OCI-LY7 (cell line): ENCODE data around the gene VEGFD. TPM values are rescaled to one million over a fixed set of nuclear protein-coding genes. Genes with fewer than 3 reads are reported as not detected.

Experiments
- BruUV-seq: library from RNA; stranded (reverse); fragments of 400-500 nt; replicated peaks from 2 replicates; lab custom pipeline; 2021; lab: Mats Ljungman, UMichigan
- CTCF ChIA-PET: fragments of 300-600 bp; sonication (Branson Sonifier 250); formaldehyde crosslinking; loops from one replicate; lab custom pipeline; 2022; ENCODE audit warnings: antibody characterized with exemption; ENCODE audit not compliant: unreplicated experiment; lab: Charles Lee
- POLR2A ChIA-PET: fragments of 300-600 bp; sonication (Branson Sonifier 250); formaldehyde crosslinking; loops from one replicate; lab custom pipeline; 2022; ENCODE audit warnings: antibody characterized with exemption; lab: Charles Lee
- DNase-seq: peaks from one replicate; pipeline ENCODE4 v3.0.0-alpha.2; 2015; ENCODE audit warnings: low spot score
- H2AFZ ChIP-seq: fragments of 200-600 bp; sonication (generic), shearing (Covaris generic); 2 replicates; pipeline ENCODE4 v1.6.1; 2014; ENCODE audit warnings: mild to moderate bottlenecking, antibody characterized with exemption, low read length, moderate library complexity
- H3K27ac ChIP-seq: fragments of 200-600 bp; sonication (generic); 2 replicates; pipeline ENCODE4 v1.5.1; 2014; ENCODE audit warnings: mixed run types, low read depth, mild to moderate bottlenecking, moderate library complexity, low read length, inconsistent platforms; ENCODE audit not compliant: poor library complexity, severe bottlenecking
- H3K36me3 ChIP-seq: fragments of 200-600 bp; sonication (generic); 2 replicates; pipeline ENCODE4 v1.6.1; 2014; ENCODE audit warnings: mild to moderate bottlenecking, antibody characterized with exemption, low read length, moderate library complexity, mixed read lengths; ENCODE audit not compliant: insufficient read depth
- H3K4me1 ChIP-seq: fragments of 200-600 bp; sonication (generic); 2 replicates; pipeline ENCODE4 v1.5.1; 2014; ENCODE audit warnings: mild to moderate bottlenecking, low read length; ENCODE audit not compliant: insufficient read depth, poor library complexity, severe bottlenecking
- H3K4me2 ChIP-seq: fragments of 200-600 bp; sonication (generic); 2 replicates; pipeline ENCODE4 v1.6.1; 2014; ENCODE audit warnings: mild to moderate bottlenecking, low read length
- H3K4me3 ChIP-seq: fragments of 200-600 bp; sonication (generic); 2 replicates; pipeline ENCODE4 v1.5.1; 2014; ENCODE audit warnings: mild to moderate bottlenecking, low read depth, low read length; ENCODE audit not compliant: poor library complexity, severe bottlenecking
- H3K79me2 ChIP-seq: fragments of 200-600 bp; sonication (generic); 2 replicates; pipeline ENCODE4 v1.6.1; 2016; ENCODE audit warnings: low read depth, mild to moderate bottlenecking, low read length, moderate library complexity, mixed read lengths; ENCODE audit not compliant: insufficient read depth
- H3K9me2 ChIP-seq: fragments of 200-600 bp; sonication (generic); 2 replicates; pipeline ENCODE4 v1.6.1; 2016; ENCODE audit warnings: mild to moderate bottlenecking, low read length, mixed read lengths; ENCODE audit not compliant: insufficient read depth
- H3K9me3 ChIP-seq: fragments of 200-600 bp; sonication (generic); 2 replicates; pipeline ENCODE4 v1.6.1; 2014; ENCODE audit warnings: mild to moderate bottlenecking, mixed run types, low read length, mixed read lengths
- H4K20me1 ChIP-seq: fragments of 200-600 bp; sonication (generic); 2 replicates; pipeline ENCODE4 v1.6.1; 2014; ENCODE audit warnings: mild to moderate bottlenecking, antibody characterized with exemption, low read length, moderate library complexity, mixed read lengths; ENCODE audit not compliant: insufficient read depth
- CTCF ChIP-seq: fragments of 200-600 bp; sonication (generic); conservative IDR thresholded peaks from 2 replicates; pipeline ENCODE4 v1.5.1; 2014; ENCODE audit warnings: mild to moderate bottlenecking, antibody characterized with exemption, low read length, moderate library complexity, mixed read lengths
- EZH2phosphoT487 ChIP-seq: fragments of 200-600 bp; sonication (generic); IDR thresholded peaks from 2 replicates; pipeline ENCODE4 v1.6.1; 2018; ENCODE audit warnings: low read depth, borderline replicate concordance, mild to moderate bottlenecking, mixed run types, antibody characterized with exemption, low read length, moderate library complexity, mixed read lengths
- intact Hi-C: fragments of 100-400 bp; cut with micrococcal nuclease; formaldehyde crosslinking; loops from one replicate; pipeline ENCODE4 v1.10.0; 2022; ENCODE audit not compliant: unreplicated experiment
- total RNA-seq, 2 experiments: library from RNA; depleted of rRNA in 1 of 2; stranded (reverse); fragments of >200 nt in 1 of 2; shearing (Covaris generic) in 1 of 2; gene quantifications; 2 replicates each; pipeline ENCODE4 v1.2.3, GENCODE V29; 2014 to 2022

VEGFD gene
- total RNA-seq, 2 experiments from 2014 or later: not detected

- no peaks in the 10 kb centered on the region for H3K9me2 ChIP-seq
- H3K36me3 ChIP-seq: no peaks in the 10 kb centered on the region
- ChIA-PET POLR2A (interaction anchor here (0.8 kb wide), 1 partner anchor 260 kb away, joined by 3 read pairs; no protein-coding TSS in a partner anchor), CTCF (no interaction called here)
- no peak overlapping the region for H3K27ac ChIP-seq
- H3K79me2 ChIP-seq: no peaks in the 10 kb centered on the region
- H4K20me1 ChIP-seq: no peaks in the 10 kb centered on the region
- DNase-seq: no peak
- H3K9me3 ChIP-seq: no peaks in the 10 kb centered on the region
- no peak overlapping the region for H3K4me2 ChIP-seq
- TF ChIP-seq CTCF (no peak), EZH2phosphoT487 (no peak)
- no peak overlapping the region for H3K4me3 ChIP-seq
- BruUV-seq: no TSS peak
- intact Hi-C loops: no loop called here
- H2AFZ ChIP-seq: no peak overlapping the region
- H3K4me1 ChIP-seq: no peaks in the 10 kb centered on the region
Observed at GRCh38 chrX:15344106-15344505, 40.1 kb downstream of the VEGFD start.

- H2AFZ ChIP-seq: no peak overlapping the region
- H3K4me3 ChIP-seq: no peak overlapping the region
- no peak overlapping the region for H3K4me2 ChIP-seq
- ChIA-PET CTCF (no interaction called here), POLR2A (interaction anchor here (0.6 to 1.1 kb wide), 3 partner anchors 63 to 261 kb away, joined by 3 read pairs; no protein-coding TSS in a partner anchor)
- no peaks in the 10 kb centered on the region for H3K4me1 ChIP-seq
- H3K36me3 ChIP-seq: no peaks in the 10 kb centered on the region
- no peak overlapping the region for H3K27ac ChIP-seq
- no peaks in the 10 kb centered on the region for H4K20me1 ChIP-seq
- no peak for DNase-seq
- H3K79me2 ChIP-seq: no peaks in the 10 kb centered on the region
- H3K9me2 ChIP-seq: no peaks in the 10 kb centered on the region
- TF ChIP-seq CTCF (no peak), EZH2phosphoT487 (no peak)
- H3K9me3 ChIP-seq: no peaks in the 10 kb centered on the region
- intact Hi-C loops: no loop called here
- BruUV-seq: no TSS peak
Observed at GRCh38 chrX:15343075-15343476, 41.1 kb downstream of the VEGFD start.

GRCh38 chrX:15340867-15341266, 43.3 kb downstream of the VEGFD start:
- intact Hi-C loops: no loop called here
- H3K79me2 ChIP-seq: no peaks in the 10 kb centered on the region

More at GRCh38 chrX:15340867-15341266, 43.3 kb downstream of the VEGFD start:
- Histone ChIP-seq H3K4me3 (no peak overlapping the region), H3K4me1 (peaks cover 5% of the 10 kb centered on the region), H3K9me2 (no peaks in the 10 kb centered on the region), H3K27ac (no peak overlapping the region), H3K9me3 (no peaks in the 10 kb centered on the region), H2AFZ (no peak overlapping the region), H3K36me3 (no peaks in the 10 kb centered on the region), H3K4me2 (no peak overlapping the region), H4K20me1 (no peaks in the 10 kb centered on the region)
- no peak for DNase-seq
- no TSS peak for BruUV-seq
- POLR2A ChIA-PET: no interaction called here
- no peak for TF ChIP-seq CTCF
- TF ChIP-seq EZH2phosphoT487: no peak
- CTCF ChIA-PET: no interaction called here
